GM19328 (cell line): ENCODE results near the gene NAPB.
"Not testable (repeated sequence)": the region's sequence is repeated elsewhere in the genome, so short reads cannot be mapped to it uniquely, and the experiment has no call there.

Experiments used
- ATAC-seq: cut with Tn5 transposase; IDR thresholded peaks from one replicate; pipeline ENCODE4 v1.9.1; 2021; ENCODE audit warnings: mild to moderate bottlenecking, moderate library complexity; ENCODE audit not compliant: unreplicated experiment

Gene NAPB

GRCh38 chr20:23420943-23421931 lies at the start of gene NAPB:
Gene NAPB, minus strand, starts transcription at chr20:23421488. Its CDS starts 86 bp downstream, at chr20:23421402.
- ATAC-seq, result peak; percentile 97

GRCh38 chr20:23466961-23467360 lies 45.7 kb upstream of the NAPB start:
- not testable (repeated sequence) for ATAC-seq

GRCh38 chr20:23461180-23461579 lies 39.9 kb upstream of the NAPB start:
- ATAC-seq, result no peak

GRCh38 chr20:23459461-23460150 lies 38.3 kb upstream of the NAPB start:
- no peak for ATAC-seq

- ATAC-seq, result no peak
These were observed 35.6 kb upstream of the NAPB start for GRCh38 chr20:23456873-23457272.

- ATAC-seq, result no peak
These were observed 35.1 kb upstream of the NAPB start for GRCh38 chr20:23456409-23456808.

GRCh38 chr20:23455639-23456038 lies 34.4 kb upstream of the NAPB start:
- no peak for ATAC-seq

GRCh38 chr20:23454816-23455215 lies 33.5 kb upstream of the NAPB start:
- ATAC-seq, result no peak

- no peak for ATAC-seq
These were observed 32.6 kb upstream of the NAPB start for GRCh38 chr20:23453549-23454543.

- ATAC-seq, result no peak
These were observed 31.5 kb upstream of the NAPB start, which contains the start of gene CST11 for GRCh38 chr20:23452776-23453175. Gene CST11, minus strand, starts transcription at chr20:23452876. Its CDS starts 65 bp downstream, at chr20:23452811.

- ATAC-seq, result no peak
These were observed 30.7 kb upstream of the NAPB start for GRCh38 chr20:23451956-23452487.

- no peak for ATAC-seq
These were observed 29.6 kb upstream of the NAPB start for GRCh38 chr20:23450877-23451276.

GRCh38 chr20:23449421-23449820 lies 28.1 kb upstream of the NAPB start:
- ATAC-seq, result no peak

GRCh38 chr20:23448167-23448566 lies 26.9 kb upstream of the NAPB start:
- ATAC-seq, result no peak

- ATAC-seq, result no peak
These were observed 25.2 kb upstream of the NAPB start for GRCh38 chr20:23446505-23446904.

GRCh38 chr20:23445596-23446217 lies 24.4 kb upstream of the NAPB start:
- ATAC-seq, result no peak

GRCh38 chr20:23444859-23445258 lies 23.6 kb upstream of the NAPB start:
- no peak for ATAC-seq

GRCh38 chr20:23442436-23442835 lies 21.1 kb upstream of the NAPB start:
- no peak for ATAC-seq

GRCh38 chr20:23441850-23442313 lies 20.6 kb upstream of the NAPB start:
- no peak for ATAC-seq

GRCh38 chr20:23440004-23440403 lies 18.7 kb upstream of the NAPB start:
- no peak for ATAC-seq
